Central memory CD8-positive, alpha-beta T cell (primary cell): ENCODE data around the gene UBE2I.
A peak's percentile ranks its signal among the peaks of the same experiment; 100 is the strongest.

Experiments used
- ATAC-seq: fragments of 150-1000 bp; cut with Tn5 transposase; replicated peaks from 2 replicates; pipeline ENCODE4 v1.10.0; 2022; ENCODE audit warnings: mild to moderate bottlenecking, moderate FRiP score, moderate number of reproducible peaks; ENCODE audit not compliant: poor library complexity, severe bottlenecking; ENCODE audit errors: extremely low read depth
- DNase-seq, 2 donors: peaks; one replicate each; pipeline ENCODE4 v3.0.0; 2021; ENCODE audit warnings: low spot score in 2 of 2
- H3K27ac Mint-ChIP-seq: one replicate; pipeline ENCODE4 v1.8.0; 2022; ENCODE audit warnings: low read depth, mild to moderate bottlenecking, moderate library complexity, mixed read lengths
- H3K27me3 Mint-ChIP-seq: one replicate; pipeline ENCODE4 v1.8.0; 2022; ENCODE audit warnings: mixed read lengths
- H3K36me3 Mint-ChIP-seq: one replicate; pipeline ENCODE4 v1.8.0; 2022; ENCODE audit warnings: mild to moderate bottlenecking, moderate library complexity, mixed read lengths; ENCODE audit not compliant: insufficient read depth
- H3K4me1 Mint-ChIP-seq: one replicate; pipeline ENCODE4 v1.8.0; 2022; ENCODE audit warnings: mixed read lengths
- H3K4me3 Mint-ChIP-seq: one replicate; pipeline ENCODE4 v1.8.0; 2022; ENCODE audit warnings: mild to moderate bottlenecking, moderate library complexity, mixed read lengths
- H3K9me3 Mint-ChIP-seq: one replicate; pipeline ENCODE4 v1.8.0; 2022; ENCODE audit warnings: mixed read lengths

Gene UBE2I

GRCh38 chr16:1332618-1333148, 23.2 kb downstream of the UBE2I start:
- Mint-ChIP-seq H3K9me3 (no peaks in the 10 kb centered on the region), H3K4me3 (peak overlapping the region; percentile 81), H3K27ac (peak overlapping the region; percentile 82), H3K36me3 (peaks cover 13% of the 10 kb centered on the region), H3K4me1 (peaks cover 17% of the 10 kb centered on the region), H3K27me3 (peaks cover 8% of the 10 kb centered on the region)
- no peak for DNase-seq
- no peak for ATAC-seq

DNA sequence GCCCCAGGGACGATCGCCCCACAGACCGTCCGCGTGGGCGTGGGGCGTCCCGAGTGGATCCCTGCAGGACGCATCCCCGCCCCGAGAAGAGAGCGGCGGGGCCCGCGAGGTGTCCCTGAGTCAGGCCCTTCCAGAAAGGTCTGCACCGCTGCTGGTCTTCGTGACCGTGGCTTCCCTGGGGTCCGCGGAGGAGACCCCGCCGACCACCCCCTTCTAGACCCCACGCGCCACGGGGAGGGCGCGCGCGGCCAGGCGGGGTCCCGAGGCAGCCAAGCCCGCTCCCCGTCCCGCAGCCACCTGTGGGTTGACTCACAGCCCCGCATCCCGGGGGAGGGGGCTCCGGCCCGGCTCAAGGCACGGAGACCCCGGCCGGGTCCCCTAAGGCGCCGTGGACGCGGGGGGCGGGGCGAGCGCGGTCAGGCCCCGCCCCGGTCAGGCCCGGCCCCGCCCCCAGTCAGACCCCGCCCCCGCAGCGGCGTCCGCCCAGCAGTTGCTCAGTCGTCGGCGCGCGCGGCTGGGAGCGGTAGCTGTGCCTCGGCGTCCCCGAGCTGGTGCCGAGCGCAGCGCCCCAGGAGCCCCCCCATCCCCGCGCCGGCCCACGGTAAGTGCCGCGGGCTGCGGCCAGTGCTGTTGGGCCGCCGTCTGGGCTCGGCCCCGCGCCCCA, 23.8 kb downstream of the UBE2I start, which contains the start of gene BAIAP3:
TSS of gene BAIAP3 (plus strand) at position 497 of the 664 bp plus-strand sequence. CDS start 4,905 bp downstream, outside the sequence.
- Mint-ChIP-seq H3K4me3 (peak within 1 kb of the TSS; percentile 81), H3K9me3 (no peaks in the 10 kb centered on the region), H3K36me3 (peaks cover 13% of the 10 kb centered on the region), H3K4me1 (peaks cover 17% of the 10 kb centered on the region), H3K27me3 (peaks cover 8% of the 10 kb centered on the region), H3K27ac (peak within 1 kb of the TSS; percentile 82)
- DNase-seq (no peak), ATAC-seq (peak; percentile 48)

DNA sequence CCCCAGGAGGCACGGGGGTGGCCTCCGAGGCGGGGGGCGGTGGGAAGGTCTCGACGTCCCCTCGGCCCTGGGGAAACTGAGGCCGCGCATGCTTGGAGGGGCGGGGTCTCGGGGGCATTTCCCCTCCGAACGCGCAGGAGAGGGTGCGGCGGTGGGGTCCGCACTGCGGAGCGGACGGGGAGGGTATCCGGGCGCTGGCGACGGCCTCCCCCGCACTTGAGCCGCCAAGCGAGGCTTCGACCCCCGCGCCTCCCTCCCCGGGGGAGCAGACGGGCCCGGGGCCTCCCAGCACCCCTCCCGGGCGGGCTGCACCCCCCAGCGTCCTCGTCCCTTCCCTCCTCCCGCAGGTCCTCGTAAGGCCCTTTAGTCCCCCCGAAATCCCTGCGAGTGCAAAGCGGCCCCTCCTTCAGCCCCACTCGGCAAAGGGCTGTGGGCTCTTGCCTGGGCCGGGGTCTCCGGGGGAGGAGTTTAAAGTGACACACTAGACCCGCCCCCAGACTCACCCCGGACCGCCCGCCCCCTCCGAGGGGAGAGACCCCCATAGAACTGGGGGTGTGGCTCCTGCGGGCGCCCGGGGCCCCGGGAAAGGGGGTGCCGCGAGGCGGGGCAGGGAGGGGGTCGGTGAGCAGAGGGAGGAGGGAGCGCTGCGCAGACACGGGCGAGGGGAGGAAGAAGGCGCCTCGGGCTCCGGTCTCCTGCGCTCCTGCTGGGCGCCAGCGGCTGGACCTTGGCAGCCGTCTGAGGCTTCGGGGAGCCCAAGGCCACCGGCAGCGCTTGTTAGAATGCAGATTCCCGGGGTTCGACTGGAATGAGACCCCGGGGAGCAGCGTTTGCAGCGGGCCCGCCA, 24.6 kb downstream of the UBE2I start:
- H3K36me3 Mint-ChIP-seq, result peaks cover 11% of the 10 kb centered on the region
- H3K27me3 Mint-ChIP-seq, result peaks cover 8% of the 10 kb centered on the region
- H3K9me3 Mint-ChIP-seq, result no peaks in the 10 kb centered on the region
- no peak overlapping the region for H3K27ac Mint-ChIP-seq
- no peak for ATAC-seq
- peaks cover 17% of the 10 kb centered on the region for H3K4me1 Mint-ChIP-seq
- DNase-seq, result no peak
- H3K4me3 Mint-ChIP-seq, result peak overlapping the region; percentile 47

- Mint-ChIP-seq H3K4me1 (peaks cover 17% of the 10 kb centered on the region), H3K4me3 (peak overlapping the region; percentile 47), H3K27me3 (peaks cover 8% of the 10 kb centered on the region), H3K36me3 (peaks cover 11% of the 10 kb centered on the region), H3K27ac (no peak overlapping the region), H3K9me3 (no peaks in the 10 kb centered on the region)
- DNase-seq, result no peak
- no peak for ATAC-seq
Measured at GRCh38 chr16:1334739-1335138, 25.3 kb downstream of the UBE2I start.

- H3K36me3 Mint-ChIP-seq, result peaks cover 11% of the 10 kb centered on the region
- ATAC-seq (no peak), DNase-seq (no peak)
- H3K4me1 Mint-ChIP-seq, result peaks cover 17% of the 10 kb centered on the region
- H3K9me3 Mint-ChIP-seq, result no peaks in the 10 kb centered on the region
- H3K27me3 Mint-ChIP-seq, result peaks cover 8% of the 10 kb centered on the region
- peak overlapping the region; percentile 47 for H3K4me3 Mint-ChIP-seq
- H3K27ac Mint-ChIP-seq, result no peak overlapping the region
Measured at GRCh38 chr16:1335211-1335971, 26.0 kb downstream of the UBE2I start.

GRCh38 chr16:1335996-1336395, 26.6 kb downstream of the UBE2I start:
- H3K4me1 Mint-ChIP-seq, result peaks cover 17% of the 10 kb centered on the region
- peaks cover 8% of the 10 kb centered on the region for H3K27me3 Mint-ChIP-seq
- DNase-seq, result no peak
- H3K36me3 Mint-ChIP-seq, result peaks cover 11% of the 10 kb centered on the region
- no peak overlapping the region for H3K4me3 Mint-ChIP-seq
- no peak for ATAC-seq
- no peak overlapping the region for H3K27ac Mint-ChIP-seq
- H3K9me3 Mint-ChIP-seq, result no peaks in the 10 kb centered on the region

DNA sequence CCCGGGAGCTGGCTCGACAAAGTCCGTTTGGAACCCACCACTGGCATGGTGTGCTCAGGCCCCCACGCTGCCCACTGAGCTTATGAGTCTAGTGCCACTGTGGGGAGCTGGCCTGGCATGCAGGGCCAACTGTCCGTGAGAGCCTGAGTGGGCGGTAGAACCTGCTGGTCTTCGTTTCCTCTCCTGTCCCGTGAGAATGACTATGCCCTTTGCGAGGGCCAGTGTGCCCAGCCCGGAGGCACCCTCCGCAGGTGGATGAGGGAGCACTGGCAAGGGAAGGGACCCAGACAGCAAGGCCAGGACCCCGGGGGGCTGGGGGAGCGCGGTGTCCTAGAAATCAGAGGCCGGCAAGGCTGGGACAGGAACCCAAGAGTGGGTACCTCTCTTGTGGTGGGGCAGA, 27.2 kb downstream of the UBE2I start:
- Mint-ChIP-seq H3K36me3 (peaks cover 10% of the 10 kb centered on the region), H3K4me1 (peaks cover 11% of the 10 kb centered on the region), H3K27me3 (peaks cover 8% of the 10 kb centered on the region), H3K4me3 (no peak overlapping the region), H3K9me3 (no peaks in the 10 kb centered on the region), H3K27ac (no peak overlapping the region)
- DNase-seq (no peak), ATAC-seq (no peak)

GRCh38 chr16:1337486-1337885, 28.1 kb downstream of the UBE2I start:
- Mint-ChIP-seq H3K27me3 (peaks cover 4% of the 10 kb centered on the region), H3K9me3 (no peaks in the 10 kb centered on the region), H3K27ac (no peak overlapping the region), H3K4me1 (peaks cover 9% of the 10 kb centered on the region), H3K4me3 (no peak overlapping the region), H3K36me3 (peaks cover 7% of the 10 kb centered on the region)
- ATAC-seq (no peak), DNase-seq (no peak)

GRCh38 chr16:1338119-1338730, 28.8 kb downstream of the UBE2I start:
- no peak overlapping the region for H3K27ac Mint-ChIP-seq
- H3K4me3 Mint-ChIP-seq, result no peak overlapping the region
- DNase-seq (no peak), ATAC-seq (no peak)
- no peaks in the 10 kb centered on the region for H3K27me3 Mint-ChIP-seq
- peaks cover 14% of the 10 kb centered on the region for H3K4me1 Mint-ChIP-seq
- H3K9me3 Mint-ChIP-seq, result no peaks in the 10 kb centered on the region
- peaks cover 11% of the 10 kb centered on the region for H3K36me3 Mint-ChIP-seq

GRCh38 chr16:1338855-1339675, 29.6 kb downstream of the UBE2I start:
- Mint-ChIP-seq H3K36me3 (peaks cover 14% of the 10 kb centered on the region), H3K27ac (no peak overlapping the region), H3K9me3 (no peaks in the 10 kb centered on the region), H3K4me1 (peaks cover 18% of the 10 kb centered on the region), H3K4me3 (no peak overlapping the region), H3K27me3 (no peaks in the 10 kb centered on the region)
- DNase-seq (no peak), ATAC-seq (no peak)

DNA sequence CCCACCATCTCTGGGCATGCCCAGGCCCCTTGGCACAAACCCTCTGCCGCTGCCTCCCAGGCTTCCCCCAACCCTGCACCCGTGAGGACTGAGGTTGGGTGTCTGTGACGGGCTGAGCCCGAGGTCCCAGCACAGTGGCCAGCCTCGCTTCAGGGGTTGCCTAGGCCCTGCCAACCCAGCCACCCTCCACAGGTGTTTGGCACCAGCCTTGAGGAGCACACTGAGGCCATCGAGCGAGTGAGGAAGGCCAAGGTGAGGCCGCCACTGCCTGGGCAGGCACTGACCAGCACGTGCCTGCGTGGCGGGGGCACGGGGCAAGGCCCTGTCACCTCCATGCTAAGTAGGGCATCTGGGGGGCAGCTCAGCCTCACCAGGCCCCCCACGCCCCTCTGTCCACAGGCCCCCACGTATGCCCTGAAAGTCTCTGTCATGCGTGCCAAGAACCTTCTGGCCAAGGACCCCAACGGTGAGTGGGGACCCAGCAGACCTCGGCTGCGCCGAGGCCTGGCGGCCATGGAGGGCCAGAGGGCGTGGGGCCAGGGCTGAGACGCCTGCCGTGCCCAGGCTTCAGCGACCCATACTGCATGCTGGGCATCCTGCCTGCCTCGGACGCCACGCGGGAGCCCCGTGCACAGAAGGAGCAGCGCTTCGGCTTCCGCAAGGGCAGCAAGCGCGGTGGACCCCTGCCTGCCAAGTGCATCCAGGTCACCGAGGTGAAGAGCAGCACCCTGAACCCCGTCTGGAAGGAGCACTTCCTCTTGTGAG, 31.5 kb downstream of the UBE2I start:
- DNase-seq (no peak), ATAC-seq (no peak)
- peak overlapping the region; percentile 65 for H3K4me3 Mint-ChIP-seq
- H3K27me3 Mint-ChIP-seq, result no peaks in the 10 kb centered on the region
- no peak overlapping the region for H3K27ac Mint-ChIP-seq
- H3K36me3 Mint-ChIP-seq, result peaks cover 14% of the 10 kb centered on the region
- peaks cover 18% of the 10 kb centered on the region for H3K4me1 Mint-ChIP-seq
- no peaks in the 10 kb centered on the region for H3K9me3 Mint-ChIP-seq
